ENCODE measurements around the gene SMS.

SMS gene

GRCh38 chrX:22037911-22038537, 97.5 kb downstream of the SMS start:
- no peak for DNase-seq (ENCODE audit: low read depth, low spot score)

GRCh38 chrX:22039541-22039940, 99.0 kb downstream of the SMS start:
- DNase-seq (ENCODE audit: low read depth, low spot score) = no peak

GRCh38 chrX:22040184-22040583, 99.7 kb downstream of the SMS start:
- DNase-seq (ENCODE audit: low read depth, low spot score) = no peak

- DNase-seq (ENCODE audit: low read depth, low spot score) = no peak
Measured at GRCh38 chrX:22041907-22042530, 101.5 kb downstream of the SMS start.

- no peak for DNase-seq (ENCODE audit: low read depth, low spot score)
Measured at GRCh38 chrX:22043872-22044271, 103.4 kb downstream of the SMS start.
